Measurements from ENCODE around the gene PACRG. TPM values are rescaled to one million over a fixed set of nuclear protein-coding genes. Genes with fewer than 3 reads are reported as not detected.

The PACRG gene
- total RNA-seq, 1 experiment from 2014 or later, result not detected

DNA sequence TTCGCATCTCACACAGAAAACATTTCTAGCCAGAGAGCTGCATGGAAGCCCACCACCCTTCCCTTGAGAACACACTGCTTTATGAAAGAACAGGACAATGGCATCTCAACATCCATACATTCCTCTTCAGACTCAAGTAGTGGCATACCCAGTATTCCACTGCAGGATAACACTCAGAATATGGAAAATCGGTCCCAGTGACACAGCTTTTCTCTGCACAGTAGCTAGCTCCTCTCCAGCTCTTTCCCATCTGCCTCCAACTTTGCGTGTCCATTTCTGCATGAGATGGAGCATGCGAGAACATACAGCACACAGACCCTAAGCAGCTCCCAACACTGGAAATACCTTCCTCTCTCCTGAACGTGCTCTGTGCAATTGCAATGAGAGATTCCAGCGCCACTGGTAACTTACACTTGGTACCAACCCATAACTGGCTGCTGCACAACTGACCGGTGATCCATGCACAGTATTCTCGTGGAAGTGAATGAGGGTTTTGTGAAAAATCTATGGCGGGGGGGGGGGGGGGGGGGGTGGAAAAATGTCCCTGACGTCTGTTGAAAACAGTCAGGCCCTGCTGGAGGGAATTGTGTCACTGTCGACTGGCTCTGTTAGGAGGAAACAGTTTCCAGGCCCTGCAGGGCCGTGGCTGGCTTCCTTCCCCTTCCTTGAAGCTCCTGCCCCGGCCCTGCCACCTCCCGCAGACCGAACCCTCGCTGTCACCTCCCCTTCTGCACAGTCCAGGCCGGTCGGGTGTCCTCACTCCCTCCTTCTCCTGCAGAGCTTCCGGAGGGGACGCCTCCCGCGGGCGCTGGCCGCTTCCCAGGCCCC, 420.9 kb downstream of the PACRG start:
- peaks cover 14% of the 10 kb centered on the region for H3K27me3 Mint-ChIP-seq (ENCODE audit: insufficient read depth, unreplicated experiment)
- H3K27ac Mint-ChIP-seq (ENCODE audit: unreplicated experiment), result no peak overlapping the region
- H3K9me3 Mint-ChIP-seq (ENCODE audit: unreplicated experiment), result no peaks in the 10 kb centered on the region
- H3K4me1 Mint-ChIP-seq (ENCODE audit: low read depth, unreplicated experiment), result no peaks in the 10 kb centered on the region
- no peaks in the 10 kb centered on the region; the same call in 1 of the 2 replicates for H3K9me3 ChIP-seq
- intact Hi-C loops (cut with micrococcal nuclease; ENCODE audit: unreplicated experiment), result no loop called here
- DNase-seq, result no peak
- BruUV-seq (replicated peaks), result no TSS peak
- H3K27me3 ChIP-seq (replicated peaks; ENCODE audit: control insufficient read depth, insufficient read depth, low read length), result no peaks in the 10 kb centered on the region
- H3K36me3 ChIP-seq (ENCODE audit: control insufficient read depth, insufficient read depth, low read length), result no peaks in the 10 kb centered on the region
- no peak overlapping the region for H3K4me3 ChIP-seq (ENCODE audit: low read depth, low read length)
- POLR2A ChIA-PET, result no interaction called here
- CTCF ChIA-PET, result no interaction called here
- no peak overlapping the region for H3K4me3 Mint-ChIP-seq (ENCODE audit: unreplicated experiment)
- TF ChIP-seq, protein P1, sequence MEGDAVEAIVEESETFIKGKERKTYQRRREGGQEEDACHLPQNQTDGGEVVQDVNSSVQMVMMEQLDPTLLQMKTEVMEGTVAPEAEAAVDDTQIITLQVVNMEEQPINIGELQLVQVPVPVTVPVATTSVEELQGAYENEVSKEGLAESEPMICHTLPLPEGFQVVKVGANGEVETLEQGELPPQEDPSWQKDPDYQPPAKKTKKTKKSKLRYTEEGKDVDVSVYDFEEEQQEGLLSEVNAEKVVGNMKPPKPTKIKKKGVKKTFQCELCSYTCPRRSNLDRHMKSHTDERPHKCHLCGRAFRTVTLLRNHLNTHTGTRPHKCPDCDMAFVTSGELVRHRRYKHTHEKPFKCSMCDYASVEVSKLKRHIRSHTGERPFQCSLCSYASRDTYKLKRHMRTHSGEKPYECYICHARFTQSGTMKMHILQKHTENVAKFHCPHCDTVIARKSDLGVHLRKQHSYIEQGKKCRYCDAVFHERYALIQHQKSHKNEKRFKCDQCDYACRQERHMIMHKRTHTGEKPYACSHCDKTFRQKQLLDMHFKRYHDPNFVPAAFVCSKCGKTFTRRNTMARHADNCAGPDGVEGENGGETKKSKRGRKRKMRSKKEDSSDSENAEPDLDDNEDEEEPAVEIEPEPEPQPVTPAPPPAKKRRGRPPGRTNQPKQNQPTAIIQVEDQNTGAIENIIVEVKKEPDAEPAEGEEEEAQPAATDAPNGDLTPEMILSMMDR (IDR thresholded peaks at IDR 0.05; ENCODE audit: insufficient read depth in 1 of 2, low read depth in 1 of 2, low read length in 1 of 2, severe bottlenecking in 1 of 2, unreplicated experiment in 1 of 2), result no peak
- H3K4me1 ChIP-seq, result no peaks in the 10 kb centered on the region
- no peaks in the 10 kb centered on the region for H3K36me3 Mint-ChIP-seq (ENCODE audit: insufficient read depth, unreplicated experiment)

DNA sequence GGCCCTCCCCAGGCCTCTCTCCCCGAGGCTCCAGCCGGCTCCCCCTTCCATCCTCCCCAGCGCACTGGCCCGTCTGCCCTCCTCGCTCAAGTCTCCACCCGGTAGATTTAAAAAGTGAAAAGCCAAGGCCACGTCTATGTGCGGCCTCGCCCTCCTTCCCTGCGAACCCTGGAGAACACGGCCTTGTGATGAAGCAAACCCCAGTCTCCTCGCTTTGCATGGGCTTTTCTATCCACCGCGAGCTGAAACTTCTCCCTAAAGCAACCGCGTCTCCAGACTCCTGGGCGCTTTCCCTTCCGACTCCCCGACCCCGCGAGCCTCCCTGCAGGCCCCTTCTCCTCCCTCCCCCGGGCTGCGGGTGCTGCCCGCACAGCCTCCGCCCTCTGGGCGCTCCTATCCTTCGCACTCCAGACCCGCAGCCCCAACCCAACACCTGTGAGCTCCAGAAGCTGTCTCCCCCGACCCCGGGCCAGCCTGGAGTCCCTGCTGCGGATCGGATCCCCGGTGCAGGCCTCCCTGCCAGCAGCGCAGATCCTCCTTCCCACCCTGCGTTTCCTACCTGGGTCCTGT, 421.6 kb downstream of the PACRG start:
- Histone ChIP-seq H3K36me3 (ENCODE audit: control insufficient read depth, insufficient read depth, low read length) (no peaks in the 10 kb centered on the region), H3K4me1 (no peaks in the 10 kb centered on the region), H3K9me3 (no peaks in the 10 kb centered on the region; the same call in 1 of the 2 replicates), H3K4me3 (ENCODE audit: low read depth, low read length) (no peak overlapping the region), H3K27me3 (replicated peaks; ENCODE audit: control insufficient read depth, insufficient read depth, low read length) (no peaks in the 10 kb centered on the region)
- no peak for DNase-seq
- Mint-ChIP-seq H3K4me3 (ENCODE audit: unreplicated experiment) (no peak overlapping the region), H3K27ac (ENCODE audit: unreplicated experiment) (no peak overlapping the region), H3K27me3 (ENCODE audit: insufficient read depth, unreplicated experiment) (peaks cover 14% of the 10 kb centered on the region), H3K36me3 (ENCODE audit: insufficient read depth, unreplicated experiment) (no peaks in the 10 kb centered on the region), H3K4me1 (ENCODE audit: low read depth, unreplicated experiment) (no peaks in the 10 kb centered on the region), H3K9me3 (ENCODE audit: unreplicated experiment) (no peaks in the 10 kb centered on the region)
- BruUV-seq (replicated peaks), result no TSS peak
- CTCF ChIA-PET, result no interaction called here
- POLR2A ChIA-PET, result no interaction called here
- TF ChIP-seq, protein P1 (IDR thresholded peaks at IDR 0.05; ENCODE audit: insufficient read depth in 1 of 2, low read depth in 1 of 2, low read length in 1 of 2, severe bottlenecking in 1 of 2, unreplicated experiment in 1 of 2), result no peak
- intact Hi-C loops (cut with micrococcal nuclease; ENCODE audit: unreplicated experiment), result no loop called here

DNA sequence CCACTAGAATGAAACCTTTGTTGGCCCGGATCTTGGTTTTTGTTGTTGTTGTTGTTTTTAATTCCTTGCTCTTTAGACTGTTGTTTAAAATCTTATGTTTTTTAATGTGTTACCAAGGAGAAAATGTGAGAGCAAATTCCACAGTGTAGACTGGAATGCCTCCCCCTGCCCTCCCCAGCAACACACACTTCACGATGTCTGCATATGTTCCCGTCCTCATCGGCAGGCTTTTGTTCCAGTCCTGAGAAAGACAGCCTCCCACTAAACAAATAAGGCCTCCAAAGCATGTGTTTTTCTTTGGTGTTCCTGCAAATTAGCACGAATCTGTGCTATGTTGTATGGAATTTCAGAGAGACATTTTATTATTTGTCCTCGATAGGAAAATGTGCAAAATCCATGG, 423.4 kb downstream of the PACRG start:
- POLR2A ChIA-PET, result no interaction called here
- CTCF ChIA-PET, result no interaction called here
- BruUV-seq (replicated peaks), result no TSS peak
- DNase-seq, result no peak
- H3K36me3 ChIP-seq (ENCODE audit: control insufficient read depth, insufficient read depth, low read length), result no peaks in the 10 kb centered on the region
- Mint-ChIP-seq H3K4me3 (ENCODE audit: unreplicated experiment) (no peak overlapping the region), H3K27ac (ENCODE audit: unreplicated experiment) (no peak overlapping the region), H3K27me3 (ENCODE audit: insufficient read depth, unreplicated experiment) (peaks cover 12% of the 10 kb centered on the region), H3K36me3 (ENCODE audit: insufficient read depth, unreplicated experiment) (no peaks in the 10 kb centered on the region), H3K4me1 (ENCODE audit: low read depth, unreplicated experiment) (no peaks in the 10 kb centered on the region), H3K9me3 (ENCODE audit: unreplicated experiment) (no peaks in the 10 kb centered on the region)
- H3K4me1 ChIP-seq, result no peaks in the 10 kb centered on the region
- H3K4me3 ChIP-seq (ENCODE audit: low read depth, low read length), result no peak overlapping the region
- TF ChIP-seq, protein P1 (IDR thresholded peaks at IDR 0.05; ENCODE audit: insufficient read depth in 1 of 2, low read depth in 1 of 2, low read length in 1 of 2, severe bottlenecking in 1 of 2, unreplicated experiment in 1 of 2), result no peak
- H3K9me3 ChIP-seq, result no peaks in the 10 kb centered on the region; the same call in 1 of the 2 replicates
- intact Hi-C loops (cut with micrococcal nuclease; ENCODE audit: unreplicated experiment), result no loop called here
- no peaks in the 10 kb centered on the region; the same call in 1 of the 2 replicates for H3K27me3 ChIP-seq (replicated peaks; ENCODE audit: control insufficient read depth, insufficient read depth, low read length)

Data from Caco-2 (cell line).